Measurements from ENCODE around the gene CDH23. TPM values are rescaled to one million over a fixed set of nuclear protein-coding genes. Genes with fewer than 3 reads are reported as not detected.

CDH23 gene
- polyA plus RNA-seq, 2 of the 4 experiments (the other 2 are of a cell fraction), result 1.1 to 2.3 TPM

- TF ChIP-seq CTCF (IDR thresholded peaks at IDR 0.05) (no peak), FOSL2 (IDR thresholded peaks at IDR 0.05) (no peak), FOSL2 (CRISPR knock-in tag; IDR thresholded peaks at IDR 0.05) (no peak), KDM1A (IDR thresholded peaks at IDR 0.05; ENCODE audit: low read depth) (no peak), NFE2L2 (conservative IDR thresholded peaks at IDR 0.05; ENCODE audit: low read length) (no peak), TFCP2L1 (CRISPR knock-in tag; IDR thresholded peaks at IDR 0.05) (no peak), MYC (IDR thresholded peaks at IDR 0.05; ENCODE audit: borderline replicate concordance, low read length) (no peak), ZFP36 (IDR thresholded peaks at IDR 0.05; ENCODE audit: borderline replicate concordance, partially characterized antibody) (no peak)
Observed at GRCh38 chr10:71575934-71576801, 179.4 kb downstream of the CDH23 start (continued).

GRCh38 chr10:71576842-71577241 lies 180.1 kb downstream of the CDH23 start:
- Histone ChIP-seq H3K4me3 (no peak overlapping the region), H3K27ac (no peak overlapping the region), H3K4me2 (no peak overlapping the region), H3K9me3 (no peaks in the 10 kb centered on the region), H3K4me1 (no peaks in the 10 kb centered on the region)
- no peak for FAIRE-seq
- CTCF ChIA-PET, result interaction anchor here (1.2 to 2.0 kb wide), 5 partner anchors 8 to 263 kb away, joined by 3 to 6 read pairs (median 4); no protein-coding TSS in a partner anchor
- no peak for TF ChIP-seq NR3C1 (IDR thresholded peaks at IDR 0.05)
- TF ChIP-seq GATA3 (IDR thresholded peaks at IDR 0.05; ENCODE audit: borderline replicate concordance), result no peak
- no peak for DNase-seq (ENCODE audit: low read depth in 1 of 2, low spot score in 1 of 2)
- no peak for ATAC-seq
- POLR2A ChIA-PET, result no interaction called here
- 65% methylated on average over 9 of the region's 9 CpGs for WGBS (ENCODE audit: missing lambda C conversion rate)

GRCh38 chr10:71577345-71577744 lies 180.6 kb downstream of the CDH23 start:
- Histone ChIP-seq H3K4me1 (no peaks in the 10 kb centered on the region), H3K9me3 (no peaks in the 10 kb centered on the region), H3K27ac (no peak overlapping the region), H3K4me3 (no peak overlapping the region), H3K4me2 (no peak overlapping the region)
- CTCF ChIA-PET, result interaction anchor here (0.9 to 2.0 kb wide), 6 partner anchors 9 to 262 kb away, joined by 3 to 6 read pairs (median 4); no protein-coding TSS in a partner anchor
- POLR2A ChIA-PET, result no interaction called here
- WGBS (ENCODE audit: missing lambda C conversion rate), result 43% methylated on average over 8 of the region's 8 CpGs
- DNase-seq (ENCODE audit: low read depth in 1 of 2, low spot score in 1 of 2) (no peak), FAIRE-seq (no peak), ATAC-seq (no peak)
- TF ChIP-seq CBX8 (IDR thresholded peaks at IDR 0.05), result no peak
- TF ChIP-seq RFX5 (IDR thresholded peaks at IDR 0.05), result no peak
- no peak for TF ChIP-seq TP53 (CRISPR knock-in tag; IDR thresholded peaks at IDR 0.05)
- no peak for TF ChIP-seq NPAS2 (CRISPR knock-in tag; IDR thresholded peaks at IDR 0.05; ENCODE audit: borderline replicate concordance)
- no peak for TF ChIP-seq FOXS1 (CRISPR knock-in tag; IDR thresholded peaks at IDR 0.05)
- TF ChIP-seq TFCP2L1 (CRISPR knock-in tag; IDR thresholded peaks at IDR 0.05), result no peak
- TF ChIP-seq MAZ (IDR thresholded peaks at IDR 0.05; ENCODE audit: borderline replicate concordance, low read depth, low read length), result no peak
- no peak for TF ChIP-seq PHF8 (IDR thresholded peaks at IDR 0.05; ENCODE audit: borderline replicate concordance, low read depth)
- no peak for TF ChIP-seq NR3C1 (IDR thresholded peaks at IDR 0.05)
- no peak for TF ChIP-seq BCL3 (IDR thresholded peaks at IDR 0.05)
- no peak for TF ChIP-seq BHLHE40 (IDR thresholded peaks at IDR 0.05; ENCODE audit: low read depth, low read length)
- no peak for TF ChIP-seq EHMT2 (IDR thresholded peaks at IDR 0.05; ENCODE audit: low read depth)

Measured in A549 (cell line).